ENCODE results near the gene KIAA0753.

DNA sequence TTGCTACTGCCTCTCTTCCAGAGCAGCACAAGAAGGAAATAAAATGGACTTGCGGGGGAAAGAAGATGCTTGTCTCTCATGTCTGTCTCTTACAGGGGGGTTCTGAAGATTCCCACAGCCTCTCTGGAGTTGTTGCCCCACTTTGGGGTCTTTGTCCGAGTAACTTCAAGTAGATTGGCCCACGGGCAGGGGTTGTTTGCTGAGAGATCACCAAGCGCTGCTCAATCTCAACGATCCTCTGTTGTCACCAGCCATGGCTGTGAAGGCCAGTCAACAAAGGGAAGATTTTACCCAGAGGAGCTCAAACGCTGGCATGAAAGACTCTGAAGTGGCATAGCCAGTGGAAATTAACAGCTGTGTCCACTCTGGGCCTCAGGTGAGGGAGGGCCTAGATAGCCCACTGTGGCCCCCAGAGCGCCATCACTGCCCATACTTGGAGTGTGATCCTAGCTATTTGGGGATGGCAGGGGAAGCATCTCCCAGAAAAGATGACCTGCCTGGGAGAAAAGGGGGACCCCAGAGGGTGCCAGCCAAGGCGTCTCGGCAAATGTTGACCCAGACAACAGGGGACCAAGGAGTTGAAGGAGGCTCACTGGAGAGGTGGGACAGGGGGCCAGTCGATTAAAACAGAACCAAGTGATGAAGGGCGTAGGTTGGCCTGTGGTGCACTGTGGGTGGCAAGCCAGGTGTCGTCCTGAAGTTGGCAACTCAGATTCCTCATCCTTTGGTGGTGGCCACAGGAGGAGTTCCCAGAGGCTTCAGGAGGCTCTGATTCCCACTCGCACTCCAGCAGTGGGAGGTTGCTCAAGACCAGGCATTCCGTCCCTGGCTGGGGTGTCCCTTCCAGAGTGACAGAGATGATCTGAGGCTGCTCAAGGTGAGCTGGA is 44.6 kb upstream of the KIAA0753 start:
- TF ChIP-seq, protein P1, sequence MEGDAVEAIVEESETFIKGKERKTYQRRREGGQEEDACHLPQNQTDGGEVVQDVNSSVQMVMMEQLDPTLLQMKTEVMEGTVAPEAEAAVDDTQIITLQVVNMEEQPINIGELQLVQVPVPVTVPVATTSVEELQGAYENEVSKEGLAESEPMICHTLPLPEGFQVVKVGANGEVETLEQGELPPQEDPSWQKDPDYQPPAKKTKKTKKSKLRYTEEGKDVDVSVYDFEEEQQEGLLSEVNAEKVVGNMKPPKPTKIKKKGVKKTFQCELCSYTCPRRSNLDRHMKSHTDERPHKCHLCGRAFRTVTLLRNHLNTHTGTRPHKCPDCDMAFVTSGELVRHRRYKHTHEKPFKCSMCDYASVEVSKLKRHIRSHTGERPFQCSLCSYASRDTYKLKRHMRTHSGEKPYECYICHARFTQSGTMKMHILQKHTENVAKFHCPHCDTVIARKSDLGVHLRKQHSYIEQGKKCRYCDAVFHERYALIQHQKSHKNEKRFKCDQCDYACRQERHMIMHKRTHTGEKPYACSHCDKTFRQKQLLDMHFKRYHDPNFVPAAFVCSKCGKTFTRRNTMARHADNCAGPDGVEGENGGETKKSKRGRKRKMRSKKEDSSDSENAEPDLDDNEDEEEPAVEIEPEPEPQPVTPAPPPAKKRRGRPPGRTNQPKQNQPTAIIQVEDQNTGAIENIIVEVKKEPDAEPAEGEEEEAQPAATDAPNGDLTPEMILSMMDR (conservative IDR thresholded peaks at IDR 0.05; ENCODE audit: low read length) = no peak
- no peak for TF ChIP-seq EZH2phosphoT487 (IDR thresholded peaks at IDR 0.05; ENCODE audit: borderline replicate concordance, low read depth, low read length)

All from OCI-LY7 (cell line).